ENCODE results near the gene CPS1.

DNA sequence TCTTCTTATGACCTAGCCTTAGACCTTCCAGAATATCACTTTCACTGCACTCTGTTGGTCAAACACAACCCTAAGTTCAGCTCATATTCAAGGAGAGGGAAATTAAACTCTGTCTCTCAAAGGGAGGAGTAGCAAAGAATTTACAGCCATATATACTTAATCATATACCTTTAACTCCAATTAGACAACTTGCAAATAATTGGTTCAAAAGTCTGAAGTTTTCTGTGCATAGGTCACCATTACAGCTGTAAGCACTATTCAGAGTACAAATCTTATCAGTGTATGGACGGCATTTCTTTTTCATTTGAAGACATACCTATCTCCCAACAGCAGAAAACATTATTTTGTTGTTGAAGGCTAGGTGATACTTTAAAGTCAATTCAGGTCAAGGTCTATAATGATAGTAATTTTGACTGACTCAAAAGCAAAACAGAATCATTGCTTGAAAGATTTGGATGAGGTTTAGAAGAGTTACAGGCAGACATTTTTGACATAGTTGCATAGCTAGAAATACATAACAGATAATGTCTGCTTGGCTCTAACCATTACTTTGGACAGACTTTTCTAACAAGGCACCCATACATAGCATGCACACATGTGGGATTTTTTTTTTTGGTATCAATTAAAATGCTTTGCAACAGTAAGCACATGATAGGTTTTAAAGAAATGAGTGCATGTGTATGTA lies 131.5 kb downstream of the CPS1 start:
- TF ChIP-seq BHLHE40 (IDR thresholded peaks at IDR 0.05; ENCODE audit: borderline replicate concordance) (no peak), FOXA1 (IDR thresholded peaks at IDR 0.05) (no peak), SP1 (IDR thresholded peaks at IDR 0.05) (no peak), TARDBP (IDR thresholded peaks at IDR 0.05) (no peak), ARNT (IDR thresholded peaks at IDR 0.05) (no peak), FOXM1 (IDR thresholded peaks at IDR 0.05; ENCODE audit: borderline replicate concordance) (no peak), L3MBTL2 (conservative IDR thresholded peaks at IDR 0.05) (no peak), CTBP1 (IDR thresholded peaks at IDR 0.05; ENCODE audit: borderline replicate concordance) (no peak), HDGF (IDR thresholded peaks at IDR 0.05; ENCODE audit: borderline replicate concordance) (no peak), NFRKB (IDR thresholded peaks at IDR 0.05) (no peak), FOXK2 (IDR thresholded peaks at IDR 0.05) (no peak)
- TF ChIP-seq, protein P1, sequence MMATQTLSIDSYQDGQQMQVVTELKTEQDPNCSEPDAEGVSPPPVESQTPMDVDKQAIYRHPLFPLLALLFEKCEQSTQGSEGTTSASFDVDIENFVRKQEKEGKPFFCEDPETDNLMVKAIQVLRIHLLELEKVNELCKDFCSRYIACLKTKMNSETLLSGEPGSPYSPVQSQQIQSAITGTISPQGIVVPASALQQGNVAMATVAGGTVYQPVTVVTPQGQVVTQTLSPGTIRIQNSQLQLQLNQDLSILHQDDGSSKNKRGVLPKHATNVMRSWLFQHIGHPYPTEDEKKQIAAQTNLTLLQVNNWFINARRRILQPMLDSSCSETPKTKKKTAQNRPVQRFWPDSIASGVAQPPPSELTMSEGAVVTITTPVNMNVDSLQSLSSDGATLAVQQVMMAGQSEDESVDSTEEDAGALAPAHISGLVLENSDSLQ (IDR thresholded peaks at IDR 0.05): no peak

Measured in HEK293T (cell line).